Measurements from ENCODE around the gene S100A4.
"Not testable (repeated sequence)": the region's sequence is repeated elsewhere in the genome, so short reads cannot be mapped to it uniquely, and the experiment has no call there.

The S100A4 gene

DNA sequence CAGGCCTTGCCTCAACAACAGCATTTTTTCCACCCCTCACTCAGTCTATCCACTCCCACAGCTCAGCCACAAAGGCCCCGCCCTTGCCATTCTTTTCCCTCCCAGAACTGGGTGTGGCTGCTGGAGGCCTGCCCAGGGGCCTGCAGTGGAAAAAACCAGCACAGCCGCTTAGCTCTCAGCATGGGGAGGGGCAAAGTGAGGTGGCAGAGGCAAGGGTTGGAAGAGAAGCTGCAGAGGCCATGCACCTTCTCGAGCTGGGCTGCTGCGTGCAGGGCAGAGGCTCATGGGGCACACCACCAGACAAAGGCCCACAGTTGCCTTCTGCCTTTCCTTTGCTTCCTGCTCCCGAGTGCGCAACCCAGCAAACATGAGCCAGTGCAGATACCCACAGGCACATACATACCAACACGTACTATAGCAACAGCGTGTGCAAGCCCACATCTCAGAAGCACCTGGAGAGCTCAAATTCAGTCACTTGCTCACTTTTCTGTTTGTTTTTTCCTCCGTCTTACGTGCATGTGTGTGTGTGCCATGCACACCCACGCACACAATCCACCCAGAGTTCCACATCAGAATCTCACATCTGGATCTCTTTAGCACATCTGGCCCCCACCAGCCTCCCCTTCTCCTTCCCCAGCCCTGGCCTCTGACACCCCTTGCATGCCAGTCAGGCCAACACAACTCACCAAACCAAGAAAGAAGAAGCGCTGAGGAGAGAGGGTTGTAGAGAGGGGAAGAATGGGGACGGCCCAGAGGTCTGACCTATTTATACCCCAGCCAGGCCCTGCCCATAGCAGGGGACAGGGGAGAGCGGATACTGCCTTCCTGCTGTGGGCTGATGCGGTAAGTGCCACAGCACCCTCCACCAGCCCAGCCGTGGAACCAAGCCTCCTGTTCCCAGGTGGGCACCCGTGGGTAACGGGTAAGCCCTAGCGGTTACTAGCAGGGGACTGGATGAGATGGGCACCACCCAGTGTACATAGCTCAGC is at the start of gene S100A4:
Gene S100A4, minus strand, starts transcription at position 740 of the 989 bp plus-strand sequence. CDS start 1,012 bp downstream, outside the sequence.
- DNase-seq (ENCODE audit: low read depth, low spot score), result peak; percentile 65
- CTCF ChIA-PET, result interaction anchor here (0.9 to 7.1 kb wide), 12 partner anchors 11 to 132 kb away, joined by 3 to 80 read pairs (median 8); partner anchors contain the start of genes CHTOP, S100A13 and S100A6
- H3K4me3 ChIP-seq (ENCODE audit: low read depth, low read length), result peak within 1 kb of the TSS; percentile 56
- POLR2A ChIA-PET, result interaction anchor here (0.6 to 5.0 kb wide), 8 partner anchors 11 to 447 kb away, joined by 3 to 128 read pairs (median 6); partner anchors contain the start of genes CHTOP, S100A13, S100A16 and S100A2
- TF ChIP-seq, protein P1, sequence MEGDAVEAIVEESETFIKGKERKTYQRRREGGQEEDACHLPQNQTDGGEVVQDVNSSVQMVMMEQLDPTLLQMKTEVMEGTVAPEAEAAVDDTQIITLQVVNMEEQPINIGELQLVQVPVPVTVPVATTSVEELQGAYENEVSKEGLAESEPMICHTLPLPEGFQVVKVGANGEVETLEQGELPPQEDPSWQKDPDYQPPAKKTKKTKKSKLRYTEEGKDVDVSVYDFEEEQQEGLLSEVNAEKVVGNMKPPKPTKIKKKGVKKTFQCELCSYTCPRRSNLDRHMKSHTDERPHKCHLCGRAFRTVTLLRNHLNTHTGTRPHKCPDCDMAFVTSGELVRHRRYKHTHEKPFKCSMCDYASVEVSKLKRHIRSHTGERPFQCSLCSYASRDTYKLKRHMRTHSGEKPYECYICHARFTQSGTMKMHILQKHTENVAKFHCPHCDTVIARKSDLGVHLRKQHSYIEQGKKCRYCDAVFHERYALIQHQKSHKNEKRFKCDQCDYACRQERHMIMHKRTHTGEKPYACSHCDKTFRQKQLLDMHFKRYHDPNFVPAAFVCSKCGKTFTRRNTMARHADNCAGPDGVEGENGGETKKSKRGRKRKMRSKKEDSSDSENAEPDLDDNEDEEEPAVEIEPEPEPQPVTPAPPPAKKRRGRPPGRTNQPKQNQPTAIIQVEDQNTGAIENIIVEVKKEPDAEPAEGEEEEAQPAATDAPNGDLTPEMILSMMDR (IDR thresholded peaks at IDR 0.05; ENCODE audit: insufficient read depth, low read length, missing control alignments), result no peak

DNA sequence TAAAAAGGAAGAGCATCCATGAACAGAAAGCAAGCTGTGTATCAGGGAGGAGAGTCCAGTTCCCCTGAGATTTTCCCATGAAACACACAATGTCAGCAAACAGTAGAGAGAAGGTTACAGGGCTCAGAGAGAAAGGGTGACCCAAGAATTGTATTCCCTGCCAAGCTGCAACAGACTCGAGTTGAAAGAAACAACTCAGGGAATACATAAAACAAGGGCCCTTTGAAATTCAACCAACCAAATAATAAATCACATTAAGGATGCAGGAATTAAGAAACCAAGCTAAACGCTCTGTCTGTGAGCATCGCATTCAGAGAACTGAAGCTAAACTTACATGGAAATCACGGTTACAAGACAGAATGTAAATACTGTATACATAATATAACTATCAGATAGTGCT is 47.1 kb upstream of the S100A4 start:
- no peak overlapping the region for H3K4me3 ChIP-seq (ENCODE audit: low read depth, low read length)
- TF ChIP-seq, protein P1 (IDR thresholded peaks at IDR 0.05; ENCODE audit: insufficient read depth, low read length, missing control alignments), result no peak
- ChIA-PET CTCF (interaction anchor here (0.7 to 3.6 kb wide), 5 partner anchors 20 to 82 kb away, joined by 3 to 13 read pairs (median 4); no protein-coding TSS in a partner anchor), POLR2A (interaction anchor here (1.0 to 1.2 kb wide), 2 partner anchors 26 to 35 kb away, joined by 3 read pairs; partner anchors contain the start of gene S100A13)
- DNase-seq (ENCODE audit: low read depth, low spot score), result no peak

DNA sequence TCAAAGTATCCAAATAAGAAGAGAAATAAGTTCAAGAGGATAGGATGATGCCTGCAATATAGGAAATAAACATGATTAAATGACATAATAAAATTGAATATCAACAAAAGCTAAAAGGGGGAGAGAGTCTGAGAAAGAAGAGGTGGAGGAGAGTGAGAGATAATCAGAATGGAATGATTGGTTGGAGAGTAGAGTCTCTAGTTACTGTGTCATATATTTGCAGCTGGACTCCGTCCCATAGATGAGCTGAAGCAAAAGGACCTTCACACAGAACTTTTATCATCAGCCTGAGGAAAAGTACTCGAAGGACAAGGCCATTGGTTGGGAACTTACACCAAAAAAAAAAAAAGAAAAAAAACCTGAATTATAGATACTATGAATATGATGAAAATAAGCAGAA is 42.9 kb upstream of the S100A4 start:
- CTCF ChIA-PET, result interaction anchor here (0.7 kb wide), 1 partner anchor 20 kb away, joined by 3 read pairs; no protein-coding TSS in a partner anchor
- TF ChIP-seq, protein P1 (IDR thresholded peaks at IDR 0.05; ENCODE audit: insufficient read depth, low read length, missing control alignments), result no peak
- no peak for DNase-seq (ENCODE audit: low read depth, low spot score)
- no peak overlapping the region for H3K4me3 ChIP-seq (ENCODE audit: low read depth, low read length)
- POLR2A ChIA-PET, result interaction anchor here (0.7 kb wide), 1 partner anchor 100 kb away, joined by 3 read pairs; no protein-coding TSS in a partner anchor

DNA sequence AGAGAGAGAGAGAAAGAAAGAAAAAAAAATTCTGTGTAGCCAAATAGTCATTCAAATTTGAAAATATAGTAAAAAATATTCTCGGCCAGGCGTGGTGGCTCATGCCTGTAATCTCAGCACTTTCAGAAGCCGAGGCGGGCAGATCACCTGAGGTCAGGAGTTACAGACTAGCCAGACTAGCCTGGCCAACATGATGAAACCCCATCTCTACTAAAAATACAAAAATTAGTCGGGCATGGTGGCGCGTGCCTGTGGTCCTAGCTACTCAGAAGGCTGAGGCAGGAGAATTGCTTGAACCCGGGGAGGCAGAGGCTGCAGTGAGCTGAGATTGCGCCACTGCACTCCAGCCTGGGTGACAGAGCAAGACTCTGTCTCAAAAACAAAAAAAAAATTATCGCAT is 42.4 kb upstream of the S100A4 start:
- ChIA-PET POLR2A (interaction anchor here (0.7 to 1.4 kb wide), 2 partner anchors 11 to 100 kb away, joined by 3 to 6 read pairs; no protein-coding TSS in a partner anchor), CTCF (interaction anchor here (0.7 to 1.4 kb wide), 2 partner anchors 19 to 77 kb away, joined by 3 to 5 read pairs; no protein-coding TSS in a partner anchor)
- not testable (repeated sequence) for DNase-seq (ENCODE audit: low read depth, low spot score); H3K4me3 ChIP-seq (ENCODE audit: low read depth, low read length)

DNA sequence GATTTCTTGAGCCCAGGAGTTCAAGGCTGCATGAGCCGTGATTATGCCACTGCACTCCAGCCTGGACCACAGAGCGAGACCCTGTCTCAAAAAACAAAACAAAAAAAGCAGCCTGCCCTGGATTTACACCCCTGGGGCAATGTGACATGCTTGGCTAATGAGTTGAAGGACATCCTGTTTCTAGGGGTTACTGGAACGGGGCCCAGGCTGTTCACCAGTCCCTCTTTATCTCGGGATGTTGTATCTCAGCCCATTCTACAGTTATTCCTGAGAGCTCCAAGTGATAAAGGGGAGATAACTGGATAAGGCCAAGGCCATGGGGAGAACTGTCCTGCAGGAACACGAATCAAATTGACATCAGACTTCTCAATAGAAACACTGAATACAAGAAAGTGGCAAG is 41.7 kb upstream of the S100A4 start:
- TF ChIP-seq, protein P1 (IDR thresholded peaks at IDR 0.05; ENCODE audit: insufficient read depth, low read length, missing control alignments), result no peak
- ChIA-PET POLR2A (interaction anchor here (1.1 to 1.4 kb wide), 2 partner anchors 12 to 40 kb away, joined by 4 to 6 read pairs; partner anchors contain the start of gene S100A13), CTCF (interaction anchor here (1.4 to 2.8 kb wide), 3 partner anchors 15 to 79 kb away, joined by 4 to 14 read pairs (median 5); no protein-coding TSS in a partner anchor)
- H3K4me3 ChIP-seq (ENCODE audit: low read depth, low read length), result no peak overlapping the region
- no peak for DNase-seq (ENCODE audit: low read depth, low spot score)

DNA sequence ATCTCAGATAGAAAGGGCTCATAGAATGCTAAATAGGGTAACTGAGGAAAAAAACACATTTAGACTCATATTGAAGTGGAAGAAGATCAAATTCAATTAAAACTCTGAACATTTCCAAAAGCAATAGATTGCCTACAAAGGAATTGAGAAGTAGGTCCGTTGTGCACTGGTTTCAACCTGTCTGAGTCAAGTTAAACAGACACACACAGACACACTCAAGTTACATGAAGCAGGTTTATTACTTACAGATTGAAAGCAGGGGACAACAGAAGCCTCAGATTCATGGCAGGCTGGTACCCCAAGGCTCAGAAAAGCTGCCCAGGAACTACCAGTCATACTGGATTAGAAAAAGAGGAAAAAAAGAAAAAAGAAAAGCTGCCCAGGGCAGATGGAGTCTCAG is 40.7 kb upstream of the S100A4 start:
- ChIA-PET CTCF (interaction anchor here (0.6 to 2.9 kb wide), 9 partner anchors 14 to 91 kb away, joined by 3 to 14 read pairs (median 4); partner anchors contain the start of gene S100A13), POLR2A (interaction anchor here (0.6 to 1.4 kb wide), 3 partner anchors 13 to 56 kb away, joined by 3 to 6 read pairs (median 4); partner anchors contain the start of gene S100A13)
- H3K4me3 ChIP-seq (ENCODE audit: low read depth, low read length), result no peak overlapping the region
- DNase-seq (ENCODE audit: low read depth, low spot score), result no peak
- TF ChIP-seq, protein P1 (IDR thresholded peaks at IDR 0.05; ENCODE audit: insufficient read depth, low read length, missing control alignments), result no peak

Measured in AG04449 (cell line).